Measurements from ENCODE around the gene GDE1. TPM values are rescaled to one million over a fixed set of nuclear protein-coding genes. Genes with fewer than 3 reads are reported as not detected.
"Not testable (repeated sequence)": the region's sequence is repeated elsewhere in the genome, so short reads cannot be mapped to it uniquely, and the experiment has no call there.

GDE1 gene
- total and polyA plus RNA-seq, 7 experiments from 2014 or later, result 16.6 to 27.6 (median 21.1) TPM

DNA sequence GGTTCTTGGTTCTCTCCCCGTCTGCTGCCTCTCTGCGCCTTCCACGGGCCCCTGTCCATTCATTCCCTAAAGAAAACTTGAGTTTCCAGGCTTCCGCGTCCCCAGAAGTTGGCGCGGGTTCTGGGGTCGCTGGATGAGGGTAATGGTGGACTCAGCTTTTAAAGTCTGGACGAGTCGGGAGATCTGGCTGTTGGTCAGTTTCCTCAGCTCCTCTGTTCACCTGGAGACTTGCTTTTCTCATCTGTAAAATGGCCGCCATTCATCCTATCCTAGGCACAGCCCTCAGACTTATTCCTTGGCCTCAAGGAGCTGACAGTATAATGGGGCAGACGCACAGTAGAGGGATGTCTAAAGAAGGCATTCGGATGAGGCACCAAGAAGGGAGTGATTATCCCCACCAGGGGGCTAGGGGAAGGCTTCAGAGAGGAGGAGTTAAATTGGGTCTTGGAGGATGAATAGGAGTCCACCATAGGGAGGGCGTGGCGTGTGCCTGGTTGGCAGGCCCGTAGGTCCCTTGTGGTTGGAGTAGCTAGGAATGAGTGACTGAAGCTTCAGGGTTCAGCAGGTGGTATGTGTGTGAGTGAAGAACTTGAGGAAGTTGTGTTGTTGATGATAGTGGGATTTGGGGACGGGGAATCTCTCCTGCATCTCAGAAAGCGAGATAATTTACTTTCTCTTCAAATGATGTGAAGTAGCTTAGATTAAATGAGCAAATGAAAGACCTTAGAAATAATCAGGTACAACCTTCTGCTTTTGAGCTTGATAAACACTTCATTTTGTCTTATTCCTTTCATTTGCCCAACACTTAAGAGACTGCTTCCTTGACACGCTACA, 34.3 kb upstream of the GDE1 start:
- ATAC-seq, result no peak
- H3K9me3 ChIP-seq (ENCODE audit: control insufficient read depth in 2 of 3, low read length in 3 of 3), result no peaks in the 10 kb centered on the region
- Mint-ChIP-seq H3K9me3 (peaks cover 0 to 4% (median 0%) of the 10 kb centered on the region in 11 donors), H3K27me3 (no peaks in the 10 kb centered on the region), H3K27ac (peak overlapping the region; percentile 92 to 98 (median 95)), H3K36me3 (peaks cover 0 to 7% (median 0%) of the 10 kb centered on the region in 5 donors), H3K4me3 (peak overlapping the region; percentile 91 to 100 (median 97)), H3K4me1 (peaks cover 0 to 30% (median 24%) of the 10 kb centered on the region in 7 donors)
- ChIA-PET CTCF (interaction anchor here (0.5 to 2.7 kb wide), 20 partner anchors 10 to 1333 kb away, joined by 3 to 19 read pairs (median 4); partner anchors contain the start of genes CCP110, GDE1, GPRC5B and IQCK), POLR2A (interaction anchor here (0.6 to 3.4 kb wide), 10 partner anchors 32 to 766 kb away, joined by 3 to 37 read pairs (median 6); partner anchors contain the start of genes ARL6IP1, CCP110, COQ7 and GDE1)
- H3K27me3 ChIP-seq (ENCODE audit: control insufficient read depth in 2 of 2, insufficient read depth in 2 of 2, low read length in 2 of 2), result no peaks in the 10 kb centered on the region
- peak overlapping the region; percentile 86 for H3K4me3 ChIP-seq (ENCODE audit: low read length)
- H3K4me1 ChIP-seq (ENCODE audit: control insufficient read depth in 2 of 2, insufficient read depth in 2 of 2, low read length in 2 of 2), result peaks cover 4 to 13% of the 10 kb centered on the region in 2 donors
- peak overlapping the region; percentile 78 for H3K27ac ChIP-seq (ENCODE audit: low read depth, low read length)
- intact Hi-C loops (cut with micrococcal nuclease), result loop anchor here (1.0 to 5.0 kb wide), 8 partner anchors 33 to 1346 kb away; partner anchors contain the start of genes CCP110 (in 2 of the 2), COQ7 (in 2 of the 2), IQCK (in 2 of the 2) and KNOP1 (in 2 of the 2)
- DNase-seq, result peak in 6 of 9 donors; percentile 9 to 37 (median 12)
- H3K36me3 ChIP-seq (ENCODE audit: control insufficient read depth in 2 of 3, insufficient read depth in 3 of 3, low read length in 3 of 3), result peaks cover 0 to 7% (median 0%) of the 10 kb centered on the region in 3 experiments

DNA sequence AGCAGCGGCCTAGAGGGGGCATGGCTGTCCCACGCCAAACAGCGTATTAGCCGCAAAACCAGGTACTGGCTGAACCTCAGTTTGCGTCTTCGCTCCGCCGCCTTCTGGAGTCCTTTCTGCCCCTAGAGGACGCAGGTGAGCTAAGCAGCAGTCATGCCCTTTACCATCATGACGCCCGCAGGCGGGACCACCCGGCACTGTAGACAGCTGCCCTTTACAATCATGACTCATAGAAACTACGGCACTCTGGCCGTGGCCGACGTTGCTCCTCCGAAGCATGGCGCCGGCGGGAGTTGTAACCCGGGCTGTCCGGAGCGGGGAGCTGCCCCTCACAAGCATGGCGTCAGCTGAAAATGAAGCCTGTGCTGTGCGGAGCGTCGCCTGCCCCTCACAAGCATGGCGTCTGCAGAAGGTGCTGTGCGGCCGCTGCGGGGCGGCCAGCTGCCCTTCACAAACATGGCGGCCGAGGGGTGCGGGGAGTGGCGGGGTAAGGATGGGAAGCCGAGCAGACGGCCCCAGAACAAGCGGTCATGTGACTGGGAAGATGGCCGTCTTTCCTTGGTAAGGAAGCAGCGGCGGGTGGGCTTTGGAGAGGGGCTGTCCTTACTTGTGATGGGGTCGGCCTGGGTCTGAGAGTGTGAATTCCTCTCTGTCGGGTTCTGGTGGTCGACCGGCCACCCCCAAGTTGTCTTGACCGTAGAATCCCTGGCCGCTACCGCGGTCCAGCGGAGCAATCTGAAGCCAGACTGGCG, 33.5 kb upstream of the GDE1 start, which contains the start of gene VPS35L:
Gene VPS35L (plus strand): TSS at position 518 of the 752 bp plus-strand sequence. CDS start 27 bp downstream, at position 545.
- Histone ChIP-seq H3K27ac (ENCODE audit: low read depth, low read length) (peak within 1 kb of the TSS; percentile 78), H3K4me3 (ENCODE audit: low read length) (peak within 1 kb of the TSS; percentile 86), H3K27me3 (ENCODE audit: control insufficient read depth in 2 of 2, insufficient read depth in 2 of 2, low read length in 2 of 2) (no peaks in the 10 kb centered on the region), H3K9me3 (ENCODE audit: control insufficient read depth in 2 of 3, low read length in 3 of 3) (no peaks in the 10 kb centered on the region), H3K36me3 (ENCODE audit: control insufficient read depth in 2 of 3, insufficient read depth in 3 of 3, low read length in 3 of 3) (peaks cover 0 to 7% (median 0%) of the 10 kb centered on the region in 3 experiments), H3K4me1 (ENCODE audit: control insufficient read depth in 2 of 2, insufficient read depth in 2 of 2, low read length in 2 of 2) (peaks cover 4 to 13% of the 10 kb centered on the region in 2 donors)
- ATAC-seq (peak; percentile 98), DNase-seq (peak; percentile 92 to 97 (median 95))
- peak within 1 kb of the TSS; percentile 91 to 100 (median 97) for H3K4me3 Mint-ChIP-seq
- H3K36me3 Mint-ChIP-seq, result peaks cover 0 to 9% (median 0%) of the 10 kb centered on the region in 5 donors
- peak within 1 kb of the TSS; percentile 92 to 98 (median 95) for H3K27ac Mint-ChIP-seq
- CTCF ChIA-PET, result interaction anchor here (0.5 to 2.7 kb wide), 16 partner anchors 10 to 646 kb away, joined by 3 to 19 read pairs (median 4); partner anchors contain the start of genes CCP110, GDE1, GPRC5B and IQCK
- POLR2A ChIA-PET, result interaction anchor here (0.6 to 3.4 kb wide), 10 partner anchors 10 to 766 kb away, joined by 3 to 37 read pairs (median 6); partner anchors contain the start of genes ARL6IP1, CCP110, COQ7 and GDE1
- no peaks in the 10 kb centered on the region for H3K27me3 Mint-ChIP-seq
- H3K4me1 Mint-ChIP-seq, result peaks cover 0 to 30% (median 24%) of the 10 kb centered on the region in 7 donors
- peaks cover 0 to 4% (median 0%) of the 10 kb centered on the region in 11 donors for H3K9me3 Mint-ChIP-seq
- intact Hi-C loops (cut with micrococcal nuclease), result loop anchor here (1.0 to 5.0 kb wide), 8 partner anchors 32 to 1347 kb away; partner anchors contain the start of genes CCP110 (in 2 of the 2), COQ7 (in 2 of the 2), IQCK (in 2 of the 2) and KNOP1 (in 2 of the 2)

DNA sequence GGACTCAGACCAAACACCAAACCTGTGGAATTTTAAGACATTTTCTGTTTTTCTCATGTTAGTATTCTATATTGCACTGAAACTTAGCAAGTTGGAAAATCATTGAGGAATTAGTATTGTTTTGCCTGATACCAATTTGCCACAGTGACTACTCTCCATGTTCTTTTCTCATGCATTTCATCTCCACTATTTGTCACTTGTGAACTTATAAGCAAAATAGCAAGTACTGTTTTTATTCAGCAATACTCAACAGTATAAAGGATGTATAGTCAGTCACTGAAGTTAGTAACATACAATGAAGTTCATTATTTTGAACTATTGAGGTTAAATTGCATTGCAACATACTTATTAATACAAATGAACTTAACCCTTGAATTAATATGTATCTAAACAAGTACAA, 27.8 kb upstream of the GDE1 start:
- H3K4me1 Mint-ChIP-seq, result peaks cover 0 to 11% (median under 1%) of the 10 kb centered on the region in 7 donors
- H3K27me3 ChIP-seq (ENCODE audit: control insufficient read depth in 2 of 2, insufficient read depth in 2 of 2, low read length in 2 of 2), result no peaks in the 10 kb centered on the region
- no peak overlapping the region for H3K4me3 Mint-ChIP-seq
- no peak overlapping the region for H3K27ac ChIP-seq (ENCODE audit: low read depth, low read length)
- H3K36me3 Mint-ChIP-seq, result peaks cover 0 to 6% (median 4%) of the 10 kb centered on the region in 5 donors
- ChIA-PET CTCF (no interaction called here), POLR2A (no interaction called here)
- intact Hi-C loops (cut with micrococcal nuclease), result no loop called here
- H3K4me3 ChIP-seq (ENCODE audit: low read length), result no peak overlapping the region
- H3K27ac Mint-ChIP-seq, result no peak overlapping the region
- H3K36me3 ChIP-seq (ENCODE audit: control insufficient read depth in 2 of 3, insufficient read depth in 3 of 3, low read length in 3 of 3), result no peaks in the 10 kb centered on the region
- H3K9me3 ChIP-seq (ENCODE audit: control insufficient read depth in 2 of 3, low read length in 3 of 3), result no peaks in the 10 kb centered on the region
- DNase-seq, result no peak
- H3K4me1 ChIP-seq (ENCODE audit: control insufficient read depth in 2 of 2, insufficient read depth in 2 of 2, low read length in 2 of 2), result peaks cover 0 to 5% of the 10 kb centered on the region in 2 donors
- H3K27me3 Mint-ChIP-seq, result no peaks in the 10 kb centered on the region
- H3K9me3 Mint-ChIP-seq, result no peaks in the 10 kb centered on the region
- ATAC-seq, result no peak

GRCh38 chr16:19548144-19548543, 26.2 kb upstream of the GDE1 start:
- no peak for ATAC-seq
- Histone ChIP-seq H3K9me3 (ENCODE audit: control insufficient read depth in 2 of 3, low read length in 3 of 3) (no peaks in the 10 kb centered on the region), H3K36me3 (ENCODE audit: control insufficient read depth in 2 of 3, insufficient read depth in 3 of 3, low read length in 3 of 3) (peaks cover 0 to 7% (median 0%) of the 10 kb centered on the region in 3 experiments), H3K4me3 (ENCODE audit: low read length) (no peak overlapping the region), H3K4me1 (ENCODE audit: control insufficient read depth in 2 of 2, insufficient read depth in 2 of 2, low read length in 2 of 2) (no peaks in the 10 kb centered on the region), H3K27me3 (ENCODE audit: control insufficient read depth in 2 of 2, insufficient read depth in 2 of 2, low read length in 2 of 2) (no peaks in the 10 kb centered on the region), H3K27ac (ENCODE audit: low read depth, low read length) (no peak overlapping the region)
- H3K36me3 Mint-ChIP-seq, result peaks cover 4 to 17% (median 15%) of the 10 kb centered on the region in 5 donors
- no peak overlapping the region for H3K4me3 Mint-ChIP-seq
- H3K9me3 Mint-ChIP-seq, result peaks cover 0 to 1% (median 0%) of the 10 kb centered on the region in 11 donors
- H3K27ac Mint-ChIP-seq, result no peak overlapping the region
- peaks cover 0 to 14% (median 0%) of the 10 kb centered on the region in 7 donors for H3K4me1 Mint-ChIP-seq
- intact Hi-C loops (cut with micrococcal nuclease), result no loop called here
- DNase-seq, result no peak
- H3K27me3 Mint-ChIP-seq, result no peaks in the 10 kb centered on the region
- ChIA-PET POLR2A (interaction anchor here (1.3 to 1.8 kb wide), 2 partner anchors 23 to 170 kb away, joined by 3 to 5 read pairs; partner anchors contain the start of genes IQCK and KNOP1), CTCF (interaction anchor here (0.6 kb wide), 1 partner anchor 17 kb away, joined by 7 read pairs; no protein-coding TSS in a partner anchor)

DNA sequence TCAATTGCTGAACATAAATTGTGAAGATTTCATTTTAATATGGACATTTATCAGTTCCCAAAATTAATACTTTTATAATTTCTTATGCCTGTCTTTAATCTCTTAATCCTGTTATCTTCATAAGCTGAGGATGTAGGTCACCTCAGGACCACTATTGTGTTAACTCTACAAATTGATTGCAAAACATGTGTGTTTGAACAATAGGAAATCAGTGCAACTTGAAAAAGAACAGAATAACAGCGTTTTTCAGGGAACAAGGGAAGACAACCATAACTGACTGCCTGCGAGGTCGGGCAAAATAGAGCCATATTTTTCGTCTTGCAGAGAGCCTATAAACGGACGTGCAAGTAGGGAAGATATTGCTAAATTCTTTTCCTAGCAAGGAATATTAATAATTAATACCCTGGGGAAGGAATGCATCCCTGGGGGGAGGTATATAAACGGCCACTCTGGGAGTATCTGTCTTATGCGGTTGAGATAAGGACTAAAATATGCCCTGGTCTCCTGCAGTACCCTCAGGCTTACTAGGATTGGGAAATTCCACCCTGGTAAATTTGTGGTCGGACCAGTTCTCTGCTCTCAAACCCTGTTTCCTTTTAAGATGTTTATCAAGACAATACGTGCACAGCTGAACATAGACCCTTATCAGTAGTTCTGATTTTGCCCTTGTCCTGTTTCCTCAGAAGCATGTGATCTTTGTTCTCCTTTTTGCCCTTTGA, 21.5 kb upstream of the GDE1 start:
- H3K27me3 ChIP-seq (ENCODE audit: control insufficient read depth in 2 of 2, insufficient read depth in 2 of 2, low read length in 2 of 2); ATAC-seq; POLR2A ChIA-PET; H3K4me3 ChIP-seq (ENCODE audit: low read length); H3K27ac ChIP-seq (ENCODE audit: low read depth, low read length); DNase-seq; H3K9me3 Mint-ChIP-seq; H3K4me1 ChIP-seq (ENCODE audit: control insufficient read depth in 2 of 2, insufficient read depth in 2 of 2, low read length in 2 of 2); H3K27me3 Mint-ChIP-seq; H3K4me3 Mint-ChIP-seq; intact Hi-C loops (cut with micrococcal nuclease); H3K27ac Mint-ChIP-seq; H3K9me3 ChIP-seq (ENCODE audit: control insufficient read depth in 2 of 3, low read length in 3 of 3): not testable (repeated sequence)
- Mint-ChIP-seq H3K4me1 (peaks cover 0 to 14% (median 0%) of the 10 kb centered on the region in 7 donors), H3K36me3 (peaks cover 8 to 44% (median 33%) of the 10 kb centered on the region in 5 donors)
- CTCF ChIA-PET, result interaction anchor here (1.1 kb wide), 1 partner anchor 364 kb away, joined by 3 read pairs; no protein-coding TSS in a partner anchor
- peaks cover 0 to 14% (median 0%) of the 10 kb centered on the region in 3 experiments for H3K36me3 ChIP-seq (ENCODE audit: control insufficient read depth in 2 of 3, insufficient read depth in 3 of 3, low read length in 3 of 3)
